Measurements from ENCODE around the gene MCM5.

GRCh38 chr22:35419756-35420155, 19.8 kb downstream of the MCM5 start:
- TF ChIP-seq, protein P1, sequence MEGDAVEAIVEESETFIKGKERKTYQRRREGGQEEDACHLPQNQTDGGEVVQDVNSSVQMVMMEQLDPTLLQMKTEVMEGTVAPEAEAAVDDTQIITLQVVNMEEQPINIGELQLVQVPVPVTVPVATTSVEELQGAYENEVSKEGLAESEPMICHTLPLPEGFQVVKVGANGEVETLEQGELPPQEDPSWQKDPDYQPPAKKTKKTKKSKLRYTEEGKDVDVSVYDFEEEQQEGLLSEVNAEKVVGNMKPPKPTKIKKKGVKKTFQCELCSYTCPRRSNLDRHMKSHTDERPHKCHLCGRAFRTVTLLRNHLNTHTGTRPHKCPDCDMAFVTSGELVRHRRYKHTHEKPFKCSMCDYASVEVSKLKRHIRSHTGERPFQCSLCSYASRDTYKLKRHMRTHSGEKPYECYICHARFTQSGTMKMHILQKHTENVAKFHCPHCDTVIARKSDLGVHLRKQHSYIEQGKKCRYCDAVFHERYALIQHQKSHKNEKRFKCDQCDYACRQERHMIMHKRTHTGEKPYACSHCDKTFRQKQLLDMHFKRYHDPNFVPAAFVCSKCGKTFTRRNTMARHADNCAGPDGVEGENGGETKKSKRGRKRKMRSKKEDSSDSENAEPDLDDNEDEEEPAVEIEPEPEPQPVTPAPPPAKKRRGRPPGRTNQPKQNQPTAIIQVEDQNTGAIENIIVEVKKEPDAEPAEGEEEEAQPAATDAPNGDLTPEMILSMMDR (conservative IDR thresholded peaks at IDR 0.05): no peak
- TF ChIP-seq ZFX (IDR thresholded peaks at IDR 0.05): no peak

Measured in C4-2B (cell line).